Fibroblast of lung (primary cell): ENCODE data around the gene WNT2B.

Experiments used
- CTCF ChIP-seq, 2 donors: IDR thresholded peaks in 1 of 2; conservative IDR thresholded peaks in 1 of 2; 1 replicate in 1 of 2; 2 replicates in 1 of 2; pipeline ENCODE4 v1.5.1; 2011 to 2012; ENCODE audit warnings: low read length in 2 of 2, control low read depth in 1 of 2, inconsistent platforms in 1 of 2, low read depth in 1 of 2, mild to moderate bottlenecking in 1 of 2
- EZH2 ChIP-seq: IDR thresholded peaks from 2 replicates; pipeline ENCODE4 v1.5.1; 2012; ENCODE audit warnings: low read length, control low read depth, mild to moderate bottlenecking; ENCODE audit errors: missing control alignments

DNA sequence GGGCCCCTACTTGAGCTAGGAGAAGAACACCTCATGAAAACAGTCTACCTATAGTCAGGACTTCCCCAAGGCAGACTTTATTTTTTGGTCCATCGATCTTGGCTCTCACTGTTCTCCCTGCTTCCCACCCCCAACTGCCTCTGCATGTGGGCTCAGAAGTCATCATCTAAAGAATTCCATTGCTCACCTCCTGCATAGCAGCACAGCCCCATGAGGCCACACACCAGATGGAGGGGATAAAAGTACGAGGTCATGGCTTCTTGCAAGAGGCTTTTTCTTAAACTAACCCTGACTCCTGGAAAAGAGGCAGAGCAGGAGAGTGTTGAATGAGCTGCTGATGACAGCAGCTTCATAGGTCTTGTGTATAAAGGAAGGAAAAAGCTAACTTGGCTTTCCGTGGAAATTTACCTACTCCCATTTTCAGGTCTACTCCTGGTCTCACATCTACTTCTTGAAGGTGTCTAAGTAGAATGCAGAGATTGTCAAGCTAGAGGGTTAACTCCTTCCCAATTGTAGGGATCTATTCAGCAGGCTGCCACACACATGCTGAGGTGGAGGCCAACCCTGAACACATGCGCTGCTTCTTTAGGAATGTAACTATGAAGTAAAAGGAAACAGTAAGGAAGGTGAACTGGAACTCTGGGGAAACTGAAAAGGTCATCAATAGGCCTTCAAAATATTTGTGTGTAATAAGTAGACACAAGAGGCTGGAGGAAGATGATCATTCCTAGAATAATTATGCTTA, 18.7 kb downstream of the WNT2B start:
- no peak for TF ChIP-seq CTCF (conservative IDR thresholded peaks at IDR 0.05 in 1 of 2, IDR thresholded peaks at IDR 0.05 in 1 of 2; ENCODE audit: low read depth in 1 of 2, low read length in 2 of 2)
- no peak for TF ChIP-seq EZH2
